Hair follicular keratinocyte (primary cell): ENCODE measurements around the gene AAR2. TPM values are rescaled to one million over a fixed set of nuclear protein-coding genes. Genes with fewer than 3 reads are reported as not detected.

Source experiments
- total RNA-seq: library from RNA; depleted of rRNA; stranded (reverse); fragments of >200 nt; gene quantifications from 2 replicates; pipeline ENCODE4 v1.2.3, GENCODE V29; 2015

Gene AAR2
- total RNA-seq, result 18.6 and 21.6 TPM in 2 replicates

GRCh38 chr20:36235892-36236785, at the start of gene AAR2:
Gene AAR2, plus strand, starts transcription at chr20:36236478. Its CDS starts 3,391 bp downstream, at chr20:36239869.

DNA sequence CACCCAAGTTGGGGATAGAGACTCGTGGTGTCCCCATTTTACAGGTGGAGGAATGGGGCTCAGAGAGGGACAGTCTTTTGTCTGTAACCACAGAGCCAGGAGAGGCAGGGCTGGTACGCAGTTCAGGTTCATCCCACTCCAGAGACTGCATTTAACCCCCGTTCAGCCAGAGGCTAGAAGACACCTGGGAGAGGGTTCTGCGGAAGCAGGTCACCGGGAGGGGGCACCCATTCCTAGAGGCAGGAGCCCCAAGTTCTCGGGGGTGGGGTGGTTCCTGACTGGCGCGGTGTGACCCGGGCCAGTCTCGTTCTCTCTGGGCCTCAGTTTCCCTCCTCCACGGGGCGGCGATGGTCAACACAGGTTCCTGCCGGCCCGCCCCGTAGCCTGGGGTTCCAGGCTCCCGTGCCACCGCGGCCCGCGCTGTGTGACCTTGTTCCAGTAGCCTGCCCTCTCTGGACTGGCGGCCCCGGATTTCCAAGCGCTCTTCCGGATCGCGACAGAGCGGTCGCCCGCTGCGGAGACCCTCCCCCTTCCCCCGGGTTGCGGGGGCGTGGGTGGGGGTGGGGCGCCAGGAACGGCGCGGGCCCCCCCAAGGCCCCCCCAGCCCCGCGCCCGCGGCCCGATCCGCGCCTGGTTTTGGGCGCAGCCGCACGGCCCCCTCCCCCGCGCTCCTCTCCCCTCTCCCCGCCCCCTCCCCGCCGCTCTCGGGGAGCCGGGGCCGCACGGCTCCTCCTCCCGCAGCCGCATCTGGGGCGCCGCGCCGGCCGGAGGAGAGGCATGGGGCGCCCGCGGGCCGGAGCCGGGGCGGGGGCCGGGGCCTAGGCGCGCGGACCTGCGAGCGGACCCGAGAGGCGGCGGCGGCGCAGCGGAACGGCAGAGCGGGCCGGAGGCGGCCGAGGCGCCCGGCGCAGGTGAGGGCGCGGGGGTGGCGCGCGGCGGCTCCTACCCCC, 69.6 kb downstream of the AAR2 start, which contains the start of gene DLGAP4:
Gene DLGAP4, plus strand, starts transcription at position 738 of the 950 bp plus-strand sequence. CDS start 125,379 bp downstream, outside the sequence.

Other genes with a start within 250 kb of the AAR2 start
- gene EPB41L1, start 81.7 kb upstream of the AAR2 start, total RNA-seq, result 0.34 and 2.4 TPM in 2 replicates
- 20.2 and 40.1 TPM in 2 replicates for gene DLGAP4, start 69.9 kb downstream of the AAR2 start, total RNA-seq